ENCODE measurements around the gene SLC1A4. TPM values are rescaled to one million over a fixed set of nuclear protein-coding genes. Genes with fewer than 3 reads are reported as not detected.
"Not testable (repeated sequence)": the region's sequence is repeated elsewhere in the genome, so short reads cannot be mapped to it uniquely, and the experiment has no call there.

SLC1A4 gene
- total RNA-seq, 1 donor, result 7.8 TPM

DNA sequence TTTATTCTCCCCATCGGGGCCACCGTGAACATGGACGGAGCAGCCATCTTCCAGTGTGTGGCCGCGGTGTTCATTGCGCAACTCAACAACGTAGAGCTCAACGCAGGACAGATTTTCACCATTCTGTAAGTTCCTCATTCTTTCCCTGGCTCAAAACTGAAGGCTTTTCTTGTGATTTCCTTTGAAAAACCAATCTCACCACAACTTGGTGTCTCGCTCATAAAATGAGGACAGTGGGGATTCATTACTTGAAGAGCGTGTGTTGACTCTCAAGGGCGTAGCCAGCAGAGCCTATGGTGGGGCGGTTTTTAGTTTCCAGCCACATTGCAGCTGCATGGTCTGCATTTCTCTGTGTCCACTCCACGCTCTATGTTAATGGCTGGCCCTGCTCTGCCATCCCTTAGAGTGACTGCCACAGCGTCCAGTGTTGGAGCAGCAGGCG, 29.0 kb downstream of the SLC1A4 start:
- DNase-seq (ENCODE audit: low read depth), result no peak
- TF ChIP-seq, protein P1, sequence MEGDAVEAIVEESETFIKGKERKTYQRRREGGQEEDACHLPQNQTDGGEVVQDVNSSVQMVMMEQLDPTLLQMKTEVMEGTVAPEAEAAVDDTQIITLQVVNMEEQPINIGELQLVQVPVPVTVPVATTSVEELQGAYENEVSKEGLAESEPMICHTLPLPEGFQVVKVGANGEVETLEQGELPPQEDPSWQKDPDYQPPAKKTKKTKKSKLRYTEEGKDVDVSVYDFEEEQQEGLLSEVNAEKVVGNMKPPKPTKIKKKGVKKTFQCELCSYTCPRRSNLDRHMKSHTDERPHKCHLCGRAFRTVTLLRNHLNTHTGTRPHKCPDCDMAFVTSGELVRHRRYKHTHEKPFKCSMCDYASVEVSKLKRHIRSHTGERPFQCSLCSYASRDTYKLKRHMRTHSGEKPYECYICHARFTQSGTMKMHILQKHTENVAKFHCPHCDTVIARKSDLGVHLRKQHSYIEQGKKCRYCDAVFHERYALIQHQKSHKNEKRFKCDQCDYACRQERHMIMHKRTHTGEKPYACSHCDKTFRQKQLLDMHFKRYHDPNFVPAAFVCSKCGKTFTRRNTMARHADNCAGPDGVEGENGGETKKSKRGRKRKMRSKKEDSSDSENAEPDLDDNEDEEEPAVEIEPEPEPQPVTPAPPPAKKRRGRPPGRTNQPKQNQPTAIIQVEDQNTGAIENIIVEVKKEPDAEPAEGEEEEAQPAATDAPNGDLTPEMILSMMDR (IDR thresholded peaks at IDR 0.05; ENCODE audit: insufficient read depth, low read depth, low read length), result no peak
- no peak overlapping the region for H3K4me3 ChIP-seq (ENCODE audit: low read depth, low read length)

DNA sequence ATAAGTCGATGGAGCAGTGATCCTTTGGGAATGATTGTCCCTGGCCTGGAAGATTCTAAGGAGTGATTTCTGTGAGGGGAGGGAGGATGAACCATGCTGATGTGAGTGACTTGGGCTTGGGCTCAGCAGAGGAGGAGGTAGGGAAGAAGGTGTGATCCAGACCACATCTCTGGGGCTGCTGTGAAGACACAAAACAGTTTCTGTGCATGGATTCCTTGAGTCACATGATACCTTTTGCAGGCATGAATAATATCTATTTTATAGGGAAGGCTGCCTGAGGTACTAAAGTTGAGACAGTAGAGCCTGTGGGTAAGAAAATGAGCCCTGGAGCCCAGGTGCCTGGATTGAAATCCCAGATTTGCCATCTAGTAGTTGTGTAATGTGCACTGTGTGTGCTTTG, 29.8 kb downstream of the SLC1A4 start:
- TF ChIP-seq, protein P1 (IDR thresholded peaks at IDR 0.05; ENCODE audit: insufficient read depth, low read depth, low read length), result no peak
- no peak overlapping the region for H3K4me3 ChIP-seq (ENCODE audit: low read depth, low read length)
- no peak for DNase-seq (ENCODE audit: low read depth)

DNA sequence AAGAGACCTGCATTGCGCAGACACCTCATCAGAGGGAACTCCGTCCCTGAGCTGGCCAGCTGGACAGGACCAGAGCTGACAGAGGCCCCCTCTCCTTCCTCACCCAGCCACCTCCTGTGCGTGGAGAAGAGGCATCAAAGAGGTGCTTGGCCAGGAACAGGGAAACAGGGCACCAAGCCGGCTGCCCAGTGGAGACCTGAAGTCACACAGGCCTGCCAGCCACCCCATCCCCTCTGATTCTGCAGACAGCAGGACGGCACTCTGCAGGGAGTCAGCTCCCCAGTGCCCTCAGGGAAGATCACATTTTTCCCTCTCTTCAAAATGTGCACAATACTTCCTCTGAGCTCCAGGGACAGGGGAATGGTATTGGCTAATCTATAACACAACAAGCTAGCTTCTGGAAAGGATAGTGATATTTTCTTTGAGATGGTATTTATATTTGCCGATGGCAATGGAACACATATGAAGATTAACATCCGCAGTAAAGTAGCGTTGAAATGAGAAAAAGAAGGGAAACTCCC, 30.5 kb downstream of the SLC1A4 start:
- DNase-seq (ENCODE audit: low read depth), result no peak
- H3K4me3 ChIP-seq (ENCODE audit: low read depth, low read length), result no peak overlapping the region
- TF ChIP-seq, protein P1 (IDR thresholded peaks at IDR 0.05; ENCODE audit: insufficient read depth, low read depth, low read length), result no peak

DNA sequence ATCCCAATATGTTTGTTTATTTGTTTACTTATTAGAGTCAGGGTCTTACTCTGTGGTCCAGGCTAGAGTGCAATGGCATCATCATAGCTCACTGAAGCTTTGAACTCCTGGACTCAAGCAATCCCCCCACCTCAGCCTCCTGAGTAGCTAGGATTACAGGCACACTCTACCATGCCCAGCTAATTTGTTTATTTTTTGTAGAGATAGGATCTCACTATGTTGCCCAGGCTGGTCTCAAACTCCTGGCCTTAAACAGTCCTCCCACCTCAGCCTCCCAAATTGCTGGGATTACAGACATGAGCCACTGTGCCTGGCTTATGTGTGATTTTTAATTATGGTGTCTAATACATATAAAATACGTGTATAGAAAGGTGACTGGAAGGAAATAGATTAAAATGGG, 31.1 kb downstream of the SLC1A4 start:
- not testable (repeated sequence) for DNase-seq (ENCODE audit: low read depth); H3K4me3 ChIP-seq (ENCODE audit: low read depth, low read length)

DNA sequence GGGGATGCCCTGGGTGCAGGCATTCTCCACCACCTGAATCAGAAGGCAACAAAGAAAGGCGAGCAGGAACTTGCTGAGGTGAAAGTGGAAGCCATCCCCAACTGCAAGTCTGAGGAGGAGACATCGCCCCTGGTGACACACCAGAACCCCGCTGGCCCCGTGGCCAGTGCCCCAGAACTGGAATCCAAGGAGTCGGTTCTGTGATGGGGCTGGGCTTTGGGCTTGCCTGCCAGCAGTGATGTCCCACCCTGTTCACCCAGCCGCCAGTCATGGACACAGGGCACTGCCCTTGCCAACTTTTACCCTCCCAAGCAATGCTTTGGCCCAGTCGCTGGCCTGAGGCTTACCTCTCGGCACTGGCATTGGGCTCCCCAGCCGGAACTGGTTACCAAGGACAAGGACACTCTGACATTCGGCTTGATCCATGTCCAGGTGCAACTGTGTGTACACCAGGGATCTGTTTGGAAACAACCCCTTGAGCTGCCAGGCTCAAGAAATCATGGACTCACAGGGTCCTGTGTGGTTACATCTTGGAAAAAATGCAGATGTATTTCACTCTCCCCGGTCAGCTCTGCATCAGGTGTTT, 31.8 kb downstream of the SLC1A4 start:
- TF ChIP-seq, protein P1 (IDR thresholded peaks at IDR 0.05; ENCODE audit: insufficient read depth, low read depth, low read length), result no peak
- H3K4me3 ChIP-seq (ENCODE audit: low read depth, low read length), result no peak overlapping the region
- no peak for DNase-seq (ENCODE audit: low read depth)

DNA sequence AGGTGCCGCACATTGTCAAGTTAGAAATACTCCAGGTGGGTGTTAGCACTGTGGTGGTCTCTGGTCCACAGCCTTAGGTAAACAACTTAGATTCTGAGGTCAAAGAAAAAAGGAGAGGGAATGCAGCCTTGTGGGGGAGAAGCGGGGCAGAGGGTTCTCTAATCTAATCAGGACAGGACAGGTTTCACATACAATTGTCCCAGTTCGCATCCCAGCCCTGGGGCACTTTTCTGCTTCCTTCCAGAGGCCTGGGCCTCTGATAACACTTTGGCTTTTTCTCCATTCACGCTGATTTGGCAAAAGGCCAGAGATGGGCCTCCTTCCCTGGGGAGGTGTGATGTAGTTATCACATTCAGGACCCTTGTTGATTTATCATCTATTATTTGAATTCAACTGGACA, 32.5 kb downstream of the SLC1A4 start:
- TF ChIP-seq, protein P1 (IDR thresholded peaks at IDR 0.05; ENCODE audit: insufficient read depth, low read depth, low read length), result no peak
- DNase-seq (ENCODE audit: low read depth), result no peak
- no peak overlapping the region for H3K4me3 ChIP-seq (ENCODE audit: low read depth, low read length)

DNA sequence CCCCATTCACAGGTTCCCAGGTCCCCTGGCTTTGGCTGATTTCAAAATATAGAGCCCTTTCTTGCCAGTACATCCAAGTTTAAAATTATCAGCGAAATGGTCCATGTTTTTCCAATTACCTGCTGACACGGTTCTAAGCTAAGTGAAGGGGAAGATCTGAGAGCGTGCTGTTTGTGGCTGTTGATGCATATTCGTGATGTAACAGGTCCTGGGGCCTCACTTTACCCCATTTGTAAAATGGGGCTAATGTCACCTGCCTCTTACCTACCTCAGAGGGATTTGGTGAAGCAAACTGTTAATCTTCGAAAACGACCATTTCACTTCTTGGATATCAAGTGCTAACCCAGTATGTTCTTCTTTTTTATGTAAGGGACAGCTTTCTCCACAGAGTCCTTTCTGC, 33.0 kb downstream of the SLC1A4 start:
- DNase-seq (ENCODE audit: low read depth), result no peak
- TF ChIP-seq, protein P1 (IDR thresholded peaks at IDR 0.05; ENCODE audit: insufficient read depth, low read depth, low read length), result no peak
- no peak overlapping the region for H3K4me3 ChIP-seq (ENCODE audit: low read depth, low read length)
